ENCODE measurements around the gene DZIP1L. TPM values are rescaled to one million over a fixed set of nuclear protein-coding genes. Genes with fewer than 3 reads are reported as not detected.

The DZIP1L gene
- total RNA-seq, 2 donors from 2014 or later: 10.2 to 18.7 TPM

- 68% methylated on average over 3 of the region's 3 CpGs for whole genome bisulfite sequencing
- H3K27me3 ChIP-seq (replicated peaks; ENCODE audit: insufficient read depth): no peaks in the 10 kb centered on the region
- no peaks in the 10 kb centered on the region for H3K9me3 ChIP-seq
- intact Hi-C loops (cut with DNase I): no loop called here
- DNase-seq (ENCODE audit: low spot score): no peak
- no peak overlapping the region for H3K4me3 ChIP-seq
- TF ChIP-seq, protein P1, sequence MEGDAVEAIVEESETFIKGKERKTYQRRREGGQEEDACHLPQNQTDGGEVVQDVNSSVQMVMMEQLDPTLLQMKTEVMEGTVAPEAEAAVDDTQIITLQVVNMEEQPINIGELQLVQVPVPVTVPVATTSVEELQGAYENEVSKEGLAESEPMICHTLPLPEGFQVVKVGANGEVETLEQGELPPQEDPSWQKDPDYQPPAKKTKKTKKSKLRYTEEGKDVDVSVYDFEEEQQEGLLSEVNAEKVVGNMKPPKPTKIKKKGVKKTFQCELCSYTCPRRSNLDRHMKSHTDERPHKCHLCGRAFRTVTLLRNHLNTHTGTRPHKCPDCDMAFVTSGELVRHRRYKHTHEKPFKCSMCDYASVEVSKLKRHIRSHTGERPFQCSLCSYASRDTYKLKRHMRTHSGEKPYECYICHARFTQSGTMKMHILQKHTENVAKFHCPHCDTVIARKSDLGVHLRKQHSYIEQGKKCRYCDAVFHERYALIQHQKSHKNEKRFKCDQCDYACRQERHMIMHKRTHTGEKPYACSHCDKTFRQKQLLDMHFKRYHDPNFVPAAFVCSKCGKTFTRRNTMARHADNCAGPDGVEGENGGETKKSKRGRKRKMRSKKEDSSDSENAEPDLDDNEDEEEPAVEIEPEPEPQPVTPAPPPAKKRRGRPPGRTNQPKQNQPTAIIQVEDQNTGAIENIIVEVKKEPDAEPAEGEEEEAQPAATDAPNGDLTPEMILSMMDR (IDR thresholded peaks at IDR 0.05): no peak
- no peak for TF ChIP-seq POLR2AphosphoS5 (IDR thresholded peaks at IDR 0.05)
- H3K4me1 ChIP-seq (replicated peaks): no peaks in the 10 kb centered on the region
- no peaks in the 10 kb centered on the region for H3K36me3 ChIP-seq
- no peak overlapping the region for H3K27ac ChIP-seq
These were observed 20.8 kb upstream of the DZIP1L start for GRCh38 chr3:138136201-138136600.

DNA sequence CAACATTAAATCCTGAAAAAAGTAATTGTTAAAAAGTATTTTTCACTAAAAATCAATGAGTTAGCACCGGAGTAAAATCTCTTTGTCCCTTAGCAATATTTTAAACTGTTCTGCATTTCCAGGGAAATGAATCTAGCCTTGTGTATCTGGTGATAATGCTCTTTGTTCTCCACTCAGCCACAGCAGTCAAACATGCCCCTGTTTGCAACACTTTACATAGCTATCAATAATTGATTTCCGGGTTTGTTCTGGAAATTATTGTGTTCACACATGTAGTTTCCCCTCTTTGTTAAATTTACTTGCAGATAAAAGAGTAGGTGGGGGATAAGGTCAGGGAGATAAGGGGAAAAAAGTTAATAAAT is 20.4 kb upstream of the DZIP1L start:
- DNase-seq (ENCODE audit: low spot score): no peak

GRCh38 chr3:138135146-138135832 is 19.9 kb upstream of the DZIP1L start:
- Histone ChIP-seq H3K27me3 (replicated peaks; ENCODE audit: insufficient read depth) (no peaks in the 10 kb centered on the region), H3K27ac (no peak overlapping the region), H3K9me3 (no peaks in the 10 kb centered on the region), H3K36me3 (no peaks in the 10 kb centered on the region), H3K4me3 (no peak overlapping the region), H3K4me1 (replicated peaks) (no peaks in the 10 kb centered on the region)
- 63% methylated on average over 3 of the region's 3 CpGs for WGBS
- intact Hi-C loops (cut with DNase I): no loop called here
- DNase-seq (ENCODE audit: low spot score): no peak
- no peak for TF ChIP-seq POLR2AphosphoS5 (IDR thresholded peaks at IDR 0.05)
- TF ChIP-seq, protein P1 (IDR thresholded peaks at IDR 0.05): no peak
- TF ChIP-seq POLR2A (IDR thresholded peaks at IDR 0.05): no peak

More for the DNA sequence above, 20.4 kb upstream of the DZIP1L start:
- Histone ChIP-seq H3K9me3 (no peaks in the 10 kb centered on the region), H3K27me3 (replicated peaks; ENCODE audit: insufficient read depth) (no peaks in the 10 kb centered on the region), H3K4me3 (no peak overlapping the region), H3K4me1 (replicated peaks) (no peaks in the 10 kb centered on the region), H3K27ac (no peak overlapping the region), H3K36me3 (no peaks in the 10 kb centered on the region)
- intact Hi-C loops (cut with DNase I): no loop called here
- TF ChIP-seq, protein P1 (IDR thresholded peaks at IDR 0.05): no peak
- no peak for TF ChIP-seq POLR2A (IDR thresholded peaks at IDR 0.05)
- TF ChIP-seq POLR2AphosphoS5 (IDR thresholded peaks at IDR 0.05): no peak
- whole genome bisulfite sequencing: 44% methylated on average over 2 of the region's 2 CpGs

- Histone ChIP-seq H3K36me3 (no peaks in the 10 kb centered on the region), H3K27ac (no peak within 1 kb of the TSS), H3K4me1 (replicated peaks) (no peaks in the 10 kb centered on the region), H3K9me3 (no peaks in the 10 kb centered on the region), H3K4me3 (no peak within 1 kb of the TSS), H3K27me3 (replicated peaks; ENCODE audit: insufficient read depth) (no peaks in the 10 kb centered on the region)
- intact Hi-C loops (cut with DNase I): no loop called here
- TF ChIP-seq POLR2A (IDR thresholded peaks at IDR 0.05) (no peak), POLR2AphosphoS5 (IDR thresholded peaks at IDR 0.05) (no peak)
- TF ChIP-seq, protein P1 (IDR thresholded peaks at IDR 0.05): no peak
- 72% methylated on average over 1 of the region's 1 CpG for WGBS
- no peak for DNase-seq (ENCODE audit: low spot score)
These were observed 16.8 kb upstream of the DZIP1L start, which contains the start of gene A4GNT for GRCh38 chr3:138132239-138132638. Gene A4GNT, minus strand, starts transcription at chr3:138132390. Its CDS starts 1,134 bp downstream, at chr3:138131256.

Data from prostate gland (tissue), 2 donors.